ENCODE measurements around the gene OLFML2B.

DNA sequence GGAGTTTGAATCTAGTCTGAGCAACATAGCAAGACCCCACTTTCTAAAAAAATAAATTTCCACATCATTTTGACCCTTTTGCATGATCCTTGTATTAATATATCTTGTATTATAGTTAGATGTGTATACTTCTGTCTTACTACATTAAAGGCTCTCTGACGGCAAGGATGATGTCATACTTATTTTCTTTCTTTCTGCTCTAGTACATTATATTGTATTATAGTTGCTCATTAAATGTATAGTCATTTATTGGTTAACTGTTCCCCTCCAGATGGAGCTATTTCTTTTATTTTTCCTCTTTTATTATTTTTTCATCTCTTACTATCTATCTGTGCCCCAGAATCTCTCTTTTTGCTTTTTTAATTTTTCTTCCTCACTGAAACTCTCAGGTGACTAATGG lies 15.0 kb upstream of the OLFML2B start:
- TF ChIP-seq EP300 (IDR thresholded peaks at IDR 0.05) (no peak), POLR2A (IDR thresholded peaks at IDR 0.05) (no peak), POLR2AphosphoS5 (IDR thresholded peaks at IDR 0.05) (no peak)
- TF ChIP-seq, protein P1, sequence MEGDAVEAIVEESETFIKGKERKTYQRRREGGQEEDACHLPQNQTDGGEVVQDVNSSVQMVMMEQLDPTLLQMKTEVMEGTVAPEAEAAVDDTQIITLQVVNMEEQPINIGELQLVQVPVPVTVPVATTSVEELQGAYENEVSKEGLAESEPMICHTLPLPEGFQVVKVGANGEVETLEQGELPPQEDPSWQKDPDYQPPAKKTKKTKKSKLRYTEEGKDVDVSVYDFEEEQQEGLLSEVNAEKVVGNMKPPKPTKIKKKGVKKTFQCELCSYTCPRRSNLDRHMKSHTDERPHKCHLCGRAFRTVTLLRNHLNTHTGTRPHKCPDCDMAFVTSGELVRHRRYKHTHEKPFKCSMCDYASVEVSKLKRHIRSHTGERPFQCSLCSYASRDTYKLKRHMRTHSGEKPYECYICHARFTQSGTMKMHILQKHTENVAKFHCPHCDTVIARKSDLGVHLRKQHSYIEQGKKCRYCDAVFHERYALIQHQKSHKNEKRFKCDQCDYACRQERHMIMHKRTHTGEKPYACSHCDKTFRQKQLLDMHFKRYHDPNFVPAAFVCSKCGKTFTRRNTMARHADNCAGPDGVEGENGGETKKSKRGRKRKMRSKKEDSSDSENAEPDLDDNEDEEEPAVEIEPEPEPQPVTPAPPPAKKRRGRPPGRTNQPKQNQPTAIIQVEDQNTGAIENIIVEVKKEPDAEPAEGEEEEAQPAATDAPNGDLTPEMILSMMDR (IDR thresholded peaks at IDR 0.05) = no peak
